ENCODE measurements around the gene DNAI1.

Gene DNAI1

GRCh38 chr9:34426347-34427074 lies 32.1 kb upstream of the DNAI1 start:
- H3K9me2 ChIP-seq (replicated peaks; ENCODE audit: insufficient read depth, low read length): no peaks in the 10 kb centered on the region

GRCh38 chr9:34428325-34428958 lies 30.2 kb upstream of the DNAI1 start:
- H3K9me3 ChIP-seq (ENCODE audit: insufficient read depth, low read length): no peaks in the 10 kb centered on the region
- H3K4me2 ChIP-seq (ENCODE audit: low read depth, low read length, poor library complexity, severe bottlenecking): no peak overlapping the region
- H3K36me3 ChIP-seq (ENCODE audit: low read length): no peaks in the 10 kb centered on the region
- no peaks in the 10 kb centered on the region for H3K27me3 ChIP-seq (ENCODE audit: low read length)
- H3K27ac ChIP-seq (ENCODE audit: low read depth, low read length): no peak overlapping the region
- no peaks in the 10 kb centered on the region for H4K20me1 ChIP-seq (ENCODE audit: low read depth, low read length)
- H3K9ac ChIP-seq (ENCODE audit: low read length): no peak overlapping the region
- no peaks in the 10 kb centered on the region for H3K9me2 ChIP-seq (replicated peaks; ENCODE audit: insufficient read depth, low read length)
- no peak for TF ChIP-seq EZH2phosphoT487 (conservative IDR thresholded peaks at IDR 0.05; ENCODE audit: low read length)
- TF ChIP-seq, protein P1, sequence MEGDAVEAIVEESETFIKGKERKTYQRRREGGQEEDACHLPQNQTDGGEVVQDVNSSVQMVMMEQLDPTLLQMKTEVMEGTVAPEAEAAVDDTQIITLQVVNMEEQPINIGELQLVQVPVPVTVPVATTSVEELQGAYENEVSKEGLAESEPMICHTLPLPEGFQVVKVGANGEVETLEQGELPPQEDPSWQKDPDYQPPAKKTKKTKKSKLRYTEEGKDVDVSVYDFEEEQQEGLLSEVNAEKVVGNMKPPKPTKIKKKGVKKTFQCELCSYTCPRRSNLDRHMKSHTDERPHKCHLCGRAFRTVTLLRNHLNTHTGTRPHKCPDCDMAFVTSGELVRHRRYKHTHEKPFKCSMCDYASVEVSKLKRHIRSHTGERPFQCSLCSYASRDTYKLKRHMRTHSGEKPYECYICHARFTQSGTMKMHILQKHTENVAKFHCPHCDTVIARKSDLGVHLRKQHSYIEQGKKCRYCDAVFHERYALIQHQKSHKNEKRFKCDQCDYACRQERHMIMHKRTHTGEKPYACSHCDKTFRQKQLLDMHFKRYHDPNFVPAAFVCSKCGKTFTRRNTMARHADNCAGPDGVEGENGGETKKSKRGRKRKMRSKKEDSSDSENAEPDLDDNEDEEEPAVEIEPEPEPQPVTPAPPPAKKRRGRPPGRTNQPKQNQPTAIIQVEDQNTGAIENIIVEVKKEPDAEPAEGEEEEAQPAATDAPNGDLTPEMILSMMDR (IDR thresholded peaks at IDR 0.05; ENCODE audit: insufficient read depth, low read length, poor library complexity, severe bottlenecking): no peak
- H2AFZ ChIP-seq (ENCODE audit: low read depth, low read length, severe bottlenecking): no peak overlapping the region
- no peak overlapping the region for H3K4me3 ChIP-seq (ENCODE audit: insufficient read depth, low read length, poor library complexity, severe bottlenecking)
- H3K79me2 ChIP-seq (ENCODE audit: insufficient read depth, low read length): no peaks in the 10 kb centered on the region
- no peaks in the 10 kb centered on the region for H3F3A ChIP-seq (ENCODE audit: insufficient read depth)

More at GRCh38 chr9:34426347-34427074, 32.1 kb upstream of the DNAI1 start:
- no peak overlapping the region for H3K27ac ChIP-seq (ENCODE audit: low read depth, low read length)
- no peak overlapping the region for H3K4me3 ChIP-seq (ENCODE audit: insufficient read depth, low read length, poor library complexity, severe bottlenecking)
- no peak overlapping the region for H2AFZ ChIP-seq (ENCODE audit: low read depth, low read length, severe bottlenecking)
- H3F3A ChIP-seq (ENCODE audit: insufficient read depth): no peaks in the 10 kb centered on the region
- no peaks in the 10 kb centered on the region for H4K20me1 ChIP-seq (ENCODE audit: low read depth, low read length)
- no peak overlapping the region for H3K4me2 ChIP-seq (ENCODE audit: low read depth, low read length, poor library complexity, severe bottlenecking)
- no peaks in the 10 kb centered on the region for H3K27me3 ChIP-seq (ENCODE audit: low read length)
- H3K79me2 ChIP-seq (ENCODE audit: insufficient read depth, low read length): no peaks in the 10 kb centered on the region
- H3K9me3 ChIP-seq (ENCODE audit: insufficient read depth, low read length): no peaks in the 10 kb centered on the region
- H3K9ac ChIP-seq (ENCODE audit: low read length): no peak overlapping the region
- H3K36me3 ChIP-seq (ENCODE audit: low read length): no peaks in the 10 kb centered on the region
- TF ChIP-seq EZH2phosphoT487 (conservative IDR thresholded peaks at IDR 0.05; ENCODE audit: low read length): no peak
- TF ChIP-seq, protein P1 (IDR thresholded peaks at IDR 0.05; ENCODE audit: insufficient read depth, low read length, poor library complexity, severe bottlenecking): no peak

- no peak overlapping the region for H3K4me2 ChIP-seq (ENCODE audit: low read depth, low read length, poor library complexity, severe bottlenecking)
- H4K20me1 ChIP-seq (ENCODE audit: low read depth, low read length): no peaks in the 10 kb centered on the region
- no peak overlapping the region for H3K9ac ChIP-seq (ENCODE audit: low read length)
- H3F3A ChIP-seq (ENCODE audit: insufficient read depth): no peaks in the 10 kb centered on the region
- TF ChIP-seq EZH2phosphoT487 (conservative IDR thresholded peaks at IDR 0.05; ENCODE audit: low read length): no peak
- TF ChIP-seq, protein P1 (IDR thresholded peaks at IDR 0.05; ENCODE audit: insufficient read depth, low read length, poor library complexity, severe bottlenecking): no peak
- H3K9me3 ChIP-seq (ENCODE audit: insufficient read depth, low read length): no peaks in the 10 kb centered on the region
- H3K79me2 ChIP-seq (ENCODE audit: insufficient read depth, low read length): no peaks in the 10 kb centered on the region
- no peak overlapping the region for H2AFZ ChIP-seq (ENCODE audit: low read depth, low read length, severe bottlenecking)
- H3K9me2 ChIP-seq (replicated peaks; ENCODE audit: insufficient read depth, low read length): no peaks in the 10 kb centered on the region
- H3K27me3 ChIP-seq (ENCODE audit: low read length): no peaks in the 10 kb centered on the region
- H3K27ac ChIP-seq (ENCODE audit: low read depth, low read length): no peak overlapping the region
- H3K36me3 ChIP-seq (ENCODE audit: low read length): no peaks in the 10 kb centered on the region
- H3K4me3 ChIP-seq (ENCODE audit: insufficient read depth, low read length, poor library complexity, severe bottlenecking): no peak overlapping the region
These were observed 27.7 kb upstream of the DNAI1 start for GRCh38 chr9:34430843-34431437.

Data from SU-DHL-6 (cell line).